MCF 10A (cell line): ENCODE measurements around the gene HTR2B. TPM values are rescaled to one million over a fixed set of nuclear protein-coding genes. Genes with fewer than 3 reads are reported as not detected.
"Not testable (repeated sequence)": the region's sequence is repeated elsewhere in the genome, so short reads cannot be mapped to it uniquely, and the experiment has no call there.

ENCODE experiments used
- BruUV-seq: library from RNA; stranded (reverse); fragments of 400-500 nt; replicated peaks from 2 replicates; lab custom pipeline; 2021; lab: Mats Ljungman, UMichigan
- CTCF ChIA-PET: fragments of 300-600 bp; sonication (Branson Sonifier 250); formaldehyde crosslinking; extraction: SDS; loops from one replicate; lab custom pipeline; 2021; ENCODE audit warnings: antibody characterized with exemption, inconsistent platforms; lab: Yijun Ruan, JAX
- POLR2A ChIA-PET: fragments of 300-600, 350-650 bp; sonication (Branson Sonifier 250); formaldehyde crosslinking; extraction: SDS; loops from one replicate; lab custom pipeline; 2020; ENCODE audit warnings: antibody characterized with exemption, inconsistent platforms; lab: Yijun Ruan, JAX
- DNase-seq: peaks from one replicate; pipeline ENCODE4 v3.0.0-alpha.2; 2018; ENCODE audit not compliant: unreplicated experiment
- H3K27ac Mint-ChIP-seq: one replicate; pipeline ENCODE4 v1.8.0; 2022; ENCODE audit warnings: mild to moderate bottlenecking, low read depth, mixed read lengths; ENCODE audit not compliant: unreplicated experiment
- H3K27me3 Mint-ChIP-seq: one replicate; pipeline ENCODE4 v1.8.0; 2022; ENCODE audit warnings: mixed read lengths; ENCODE audit not compliant: insufficient read depth, unreplicated experiment
- H3K36me3 Mint-ChIP-seq: one replicate; pipeline ENCODE4 v1.8.0; 2022; ENCODE audit warnings: mild to moderate bottlenecking, moderate library complexity, mixed read lengths; ENCODE audit not compliant: insufficient read depth, unreplicated experiment
- H3K4me1 Mint-ChIP-seq: one replicate; pipeline ENCODE4 v1.8.0; 2022; ENCODE audit warnings: mixed read lengths; ENCODE audit not compliant: insufficient read depth, unreplicated experiment
- H3K4me3 Mint-ChIP-seq: one replicate; pipeline ENCODE4 v1.8.0; 2022; ENCODE audit warnings: mild to moderate bottlenecking, moderate library complexity, mixed read lengths; ENCODE audit not compliant: unreplicated experiment
- H3K9me3 Mint-ChIP-seq: one replicate; pipeline ENCODE4 v1.8.0; 2022; ENCODE audit warnings: mixed read lengths; ENCODE audit not compliant: unreplicated experiment
- intact Hi-C: fragments of 100-400 bp; cut with micrococcal nuclease; formaldehyde crosslinking; loops from 2 replicates; pipeline ENCODE4 v1.14.1; 2022
- total RNA-seq: library from RNA; stranded (reverse); gene quantifications from 2 replicates; pipeline ENCODE4 v1.2.3, GENCODE V29; 2022
- TF ChIP-seq, protein P1 (sequence below): fragments of 200-600 bp; IDR thresholded peaks from one replicate; pipeline ENCODE4 v1.8.0; 2022; ENCODE audit warnings: antibody characterized with exemption, mild to moderate bottlenecking; ENCODE audit not compliant: unreplicated experiment

HTR2B gene
- total RNA-seq, 1 experiment from 2014 or later, result not detected

- POLR2A ChIA-PET, result interaction anchor here (0.7 kb wide), 1 partner anchor 8 kb away, joined by 3 read pairs; no protein-coding TSS in a partner anchor
- Mint-ChIP-seq H3K27me3 (no peaks in the 10 kb centered on the region), H3K36me3 (peaks cover 40% of the 10 kb centered on the region), H3K4me3 (no peak overlapping the region), H3K9me3 (no peaks in the 10 kb centered on the region), H3K27ac (no peak overlapping the region), H3K4me1 (peaks cover 12% of the 10 kb centered on the region)
- CTCF ChIA-PET, result no interaction called here
- TF ChIP-seq, protein P1, sequence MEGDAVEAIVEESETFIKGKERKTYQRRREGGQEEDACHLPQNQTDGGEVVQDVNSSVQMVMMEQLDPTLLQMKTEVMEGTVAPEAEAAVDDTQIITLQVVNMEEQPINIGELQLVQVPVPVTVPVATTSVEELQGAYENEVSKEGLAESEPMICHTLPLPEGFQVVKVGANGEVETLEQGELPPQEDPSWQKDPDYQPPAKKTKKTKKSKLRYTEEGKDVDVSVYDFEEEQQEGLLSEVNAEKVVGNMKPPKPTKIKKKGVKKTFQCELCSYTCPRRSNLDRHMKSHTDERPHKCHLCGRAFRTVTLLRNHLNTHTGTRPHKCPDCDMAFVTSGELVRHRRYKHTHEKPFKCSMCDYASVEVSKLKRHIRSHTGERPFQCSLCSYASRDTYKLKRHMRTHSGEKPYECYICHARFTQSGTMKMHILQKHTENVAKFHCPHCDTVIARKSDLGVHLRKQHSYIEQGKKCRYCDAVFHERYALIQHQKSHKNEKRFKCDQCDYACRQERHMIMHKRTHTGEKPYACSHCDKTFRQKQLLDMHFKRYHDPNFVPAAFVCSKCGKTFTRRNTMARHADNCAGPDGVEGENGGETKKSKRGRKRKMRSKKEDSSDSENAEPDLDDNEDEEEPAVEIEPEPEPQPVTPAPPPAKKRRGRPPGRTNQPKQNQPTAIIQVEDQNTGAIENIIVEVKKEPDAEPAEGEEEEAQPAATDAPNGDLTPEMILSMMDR, result no peak
- BruUV-seq, result no TSS peak
- no peak for DNase-seq
- intact Hi-C loops, result no loop called here
Measured at GRCh38 chr2:231159306-231159705, 34.5 kb upstream of the HTR2B start.

GRCh38 chr2:231152800-231153557 lies 28.1 kb upstream of the HTR2B start:
- POLR2A ChIA-PET, result interaction anchor here (0.6 to 1.5 kb wide), 2 partner anchors 23 to 25 kb away, joined by 3 to 4 read pairs; no protein-coding TSS in a partner anchor

DNA sequence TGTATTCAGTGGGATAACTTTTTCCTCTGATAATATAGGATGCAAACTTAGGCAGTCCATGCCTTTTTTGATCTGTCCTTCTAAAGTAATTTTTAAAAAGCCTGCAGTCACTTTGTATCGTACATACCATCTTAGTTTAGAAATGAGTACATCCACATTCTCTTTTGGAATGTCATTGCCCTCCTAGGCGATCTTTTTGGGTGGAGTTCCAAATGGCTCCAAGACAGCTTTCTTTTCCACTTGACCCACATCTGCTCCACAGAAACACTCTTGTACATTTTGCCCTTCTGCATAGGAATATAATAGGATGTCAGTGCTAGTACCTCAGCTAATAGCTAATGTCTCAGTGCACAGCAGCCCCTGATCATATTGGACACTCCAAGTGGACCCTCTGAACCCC lies 21.8 kb upstream of the HTR2B start:
- TF ChIP-seq, protein P1, result no peak
- no peak for DNase-seq
- Mint-ChIP-seq H3K9me3 (no peaks in the 10 kb centered on the region), H3K4me3 (no peak overlapping the region), H3K27ac (no peak overlapping the region), H3K36me3 (peaks cover 70% of the 10 kb centered on the region), H3K27me3 (no peaks in the 10 kb centered on the region), H3K4me1 (no peaks in the 10 kb centered on the region)
- CTCF ChIA-PET, result interaction anchor here (0.6 kb wide), 3 partner anchors 34 to 1245 kb away, joined by 3 to 6 read pairs (median 5); no protein-coding TSS in a partner anchor
- no TSS peak for BruUV-seq
- intact Hi-C loops, result no loop called here
- POLR2A ChIA-PET, result no interaction called here

More at GRCh38 chr2:231152800-231153557, 28.1 kb upstream of the HTR2B start:
- CTCF ChIA-PET, result interaction anchor here (0.6 to 0.7 kb wide), 3 partner anchors 85 to 1497 kb away, joined by 3 to 4 read pairs (median 3); no protein-coding TSS in a partner anchor
- no TSS peak for BruUV-seq
- Mint-ChIP-seq H3K27ac (no peak overlapping the region), H3K27me3 (no peaks in the 10 kb centered on the region), H3K4me3 (no peak overlapping the region), H3K4me1 (no peaks in the 10 kb centered on the region), H3K36me3 (peaks cover 41% of the 10 kb centered on the region), H3K9me3 (no peaks in the 10 kb centered on the region)
- intact Hi-C loops, result no loop called here
- no peak for DNase-seq
- TF ChIP-seq, protein P1, result no peak

GRCh38 chr2:231144896-231145295 lies 20.1 kb upstream of the HTR2B start:
- ChIA-PET CTCF (no interaction called here), POLR2A (no interaction called here)
- intact Hi-C loops, result no loop called here
- Mint-ChIP-seq H3K36me3 (peaks cover 72% of the 10 kb centered on the region), H3K4me1 (no peaks in the 10 kb centered on the region), H3K27ac (no peak overlapping the region), H3K27me3 (no peaks in the 10 kb centered on the region), H3K4me3 (no peak overlapping the region), H3K9me3 (no peaks in the 10 kb centered on the region)
- no TSS peak for BruUV-seq
- no peak for DNase-seq
- TF ChIP-seq, protein P1, result no peak

DNA sequence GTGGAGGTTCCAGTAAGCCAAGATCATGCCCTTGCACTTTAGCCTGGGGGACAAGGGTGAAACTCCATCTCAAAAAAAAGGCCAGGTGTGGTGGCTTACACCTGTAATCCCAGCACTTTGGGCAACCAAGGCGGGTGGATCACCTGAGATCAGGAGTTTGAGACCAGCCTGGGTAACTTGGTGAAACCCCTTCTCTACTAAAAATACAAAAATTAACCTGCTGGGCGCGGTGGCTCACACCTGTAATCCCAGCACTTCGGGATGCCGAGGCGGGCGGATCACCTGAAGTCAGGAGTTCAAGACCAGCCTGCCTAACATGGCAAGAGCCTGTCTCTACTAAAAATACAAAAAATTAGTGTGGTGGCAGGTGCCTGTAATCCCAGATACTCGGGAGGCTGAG lies 16.0 kb upstream of the HTR2B start:
- H3K27ac Mint-ChIP-seq, result not testable (repeated sequence)

More for the DNA sequence above, 16.0 kb upstream of the HTR2B start:
- CTCF ChIA-PET, BruUV-seq, H3K4me3 Mint-ChIP-seq, DNase-seq, intact Hi-C loops, H3K27me3 Mint-ChIP-seq, H3K9me3 Mint-ChIP-seq, H3K4me1 Mint-ChIP-seq: not testable (repeated sequence)
- POLR2A ChIA-PET, result interaction anchor here (0.6 to 0.7 kb wide), 2 partner anchors 29 to 475 kb away, joined by 3 read pairs; no protein-coding TSS in a partner anchor
- H3K36me3 Mint-ChIP-seq, result peaks cover 43% of the 10 kb centered on the region
